ENCODE measurements around the gene KRTDAP. TPM values are rescaled to one million over a fixed set of nuclear protein-coding genes. Genes with fewer than 3 reads are reported as not detected.
A peak's percentile ranks its signal among the peaks of the same experiment; 100 is the strongest.

KRTDAP gene
- total RNA-seq: not detected
- polyA plus RNA-seq (ENCODE audit: insufficient read length in 6 of 6): 1 to 10 TPM in 5 of 6 donors, under 1 TPM in 1; 0.98 to 2.2 (median 1.8) TPM
- long read RNA-seq, donor 1, partial matches to known transcripts: 0 of 1 reads
- long read RNA-seq, donor 1, other reads (novel, unspliced or antisense): 0 of 1 reads
- long read RNA-seq, donor 2: 0 reads
- long read RNA-seq, donor 3: 0 reads
- long read RNA-seq, donor 4: 0 reads
- long read RNA-seq, donor 5: 0 reads
- long read RNA-seq, donor 6: 0 reads
- long read RNA-seq, donor 7: 0 reads
- long read RNA-seq, donor 8: 0 reads
- long read RNA-seq, donor 9: 0 reads
- long read RNA-seq, donor 10: 0 reads
- long read RNA-seq, donor 11: 0 reads
- long read RNA-seq, donor 12: 0 reads

GRCh38 chr19:35490364-35490763 is at the start of gene KRTDAP:
KRTDAP (minus strand) TSS chr19:35490464; CDS start chr19:35490442, 22 bp downstream.
- no peak for TF ChIP-seq CTCF (IDR thresholded peaks at IDR 0.05)
- Histone ChIP-seq H3K36me3 (no peaks in the 10 kb centered on the region), H3K4me1 (peaks cover 0 to 5% of the 10 kb centered on the region in 2 donors), H3K9me3 (no peaks in the 10 kb centered on the region), H3K27ac (no peak within 1 kb of the TSS), H3K27me3 (peaks cover 0 to 21% of the 10 kb centered on the region in 2 donors), H3K4me3 (no peak within 1 kb of the TSS)
- intact Hi-C loops (cut with DNase I): loop anchor here in 1 of 2 donors (10.0 kb wide), 1 partner anchor 136 kb away; the partner anchor contains the start of gene FFAR3
- peak in 1 of 4 donors; percentile 40 for DNase-seq
- ATAC-seq: no peak

GRCh38 chr19:35539850-35540249 is 49.6 kb upstream of the KRTDAP start:
- no peak for TF ChIP-seq CTCF (IDR thresholded peaks at IDR 0.05)
- Histone ChIP-seq H3K27ac (no peak overlapping the region), H3K36me3 (no peaks in the 10 kb centered on the region), H3K27me3 (peaks cover 0 to 14% of the 10 kb centered on the region in 2 donors), H3K4me3 (no peak overlapping the region), H3K9me3 (no peaks in the 10 kb centered on the region), H3K4me1 (peaks cover 0 to 9% of the 10 kb centered on the region in 2 donors)
- ATAC-seq (no peak), DNase-seq (no peak)
- intact Hi-C loops (cut with DNase I): no loop called here

GRCh38 chr19:35539314-35539713 is 49.0 kb upstream of the KRTDAP start:
- H3K36me3 ChIP-seq: no peaks in the 10 kb centered on the region
- no peak for DNase-seq
- intact Hi-C loops (cut with DNase I): no loop called here
- ATAC-seq: no peak
- H3K27me3 ChIP-seq: peaks cover 0 to 19% of the 10 kb centered on the region in 2 donors
- peaks cover 0 to 4% of the 10 kb centered on the region in 2 donors for H3K4me1 ChIP-seq
- H3K4me3 ChIP-seq: no peak overlapping the region
- no peak overlapping the region for H3K27ac ChIP-seq
- no peaks in the 10 kb centered on the region for H3K9me3 ChIP-seq
- no peak for TF ChIP-seq CTCF (IDR thresholded peaks at IDR 0.05)

- ATAC-seq (no peak), DNase-seq (no peak)
- TF ChIP-seq CTCF (IDR thresholded peaks at IDR 0.05): no peak
- intact Hi-C loops (cut with DNase I): no loop called here
- Histone ChIP-seq H3K9me3 (no peaks in the 10 kb centered on the region), H3K4me3 (no peak overlapping the region), H3K4me1 (peaks cover 4 to 12% of the 10 kb centered on the region in 2 donors), H3K36me3 (no peaks in the 10 kb centered on the region), H3K27ac (no peak overlapping the region), H3K27me3 (peaks cover 0 to 63% of the 10 kb centered on the region in 2 donors)
Observed at GRCh38 chr19:35534803-35535480, 44.7 kb upstream of the KRTDAP start.

- peak in 1 of 4 donors; percentile 83 for DNase-seq
- Histone ChIP-seq H3K27me3 (peaks cover 0 to 73% of the 10 kb centered on the region in 2 donors), H3K4me1 (peaks cover 4 to 12% of the 10 kb centered on the region in 2 donors), H3K9me3 (no peaks in the 10 kb centered on the region), H3K36me3 (no peaks in the 10 kb centered on the region), H3K27ac (no peak overlapping the region), H3K4me3 (no peak overlapping the region)
- intact Hi-C loops (cut with DNase I): no loop called here
- TF ChIP-seq CTCF (IDR thresholded peaks at IDR 0.05): no peak
- peak; percentile 97 for ATAC-seq
Observed at GRCh38 chr19:35533822-35534392, 43.6 kb upstream of the KRTDAP start.
